K562 (cell line): ENCODE measurements around the gene PMVK. TPM values are rescaled to one million over a fixed set of nuclear protein-coding genes. Genes with fewer than 3 reads are reported as not detected.

ENCODE experiments used
- CBFA2T2 ChIP-seq: fragments of 450-650 bp; conservative IDR thresholded peaks from 2 replicates; pipeline ENCODE4 v1.6.1; 2017; ENCODE audit warnings: mild to moderate bottlenecking
- ETV1 ChIP-seq: fragments of 450-650 bp; conservative IDR thresholded peaks from 2 replicates; pipeline ENCODE4 v1.6.1; 2016; ENCODE audit warnings: missing genetic modification characterization, control low read depth, low read depth, missing compliant biosample characterization
- LCOR ChIP-seq: sonication (generic); formaldehyde crosslinking; IDR thresholded peaks from 2 replicates; pipeline ENCODE4 v1.8.0; 2022; ENCODE audit warnings: mild to moderate bottlenecking, missing genetic modification reagents
- MYC ChIP-seq, 2 experiments: fragments of 250-450 bp in 1 of 2; sonication (Bioruptor Pico) in 1 of 2; IDR thresholded peaks; 2 replicates each; pipeline versions ENCODE4 v1.5.1 to v1.6.1; 2012 to 2021; ENCODE audit warnings: low read depth in 2 of 2, borderline replicate concordance in 1 of 2, improper control_type of control experiment in 1 of 2, low read length in 1 of 2, mild to moderate bottlenecking in 1 of 2, moderate library complexity in 1 of 2
- TAF1 ChIP-seq: IDR thresholded peaks from 2 replicates; pipeline ENCODE4 v1.6.1; 2011; ENCODE audit warnings: mild to moderate bottlenecking, low read length, moderate library complexity; ENCODE audit not compliant: insufficient read depth, control insufficient read depth, severe bottlenecking; ENCODE audit errors: extremely low read depth
- ZBTB49 ChIP-seq: sonication (generic); formaldehyde crosslinking; IDR thresholded peaks from 2 replicates; pipeline ENCODE4 v1.8.0; 2022; ENCODE audit warnings: missing genetic modification reagents, mild to moderate bottlenecking, borderline replicate concordance
- ZNF347 ChIP-seq: fragments of 450-650 bp; formaldehyde crosslinking; IDR thresholded peaks from 2 replicates; pipeline ENCODE4 v1.4.0; 2020; ENCODE audit warnings: low read depth, mild to moderate bottlenecking, moderate library complexity
- ZNF780A ChIP-seq: fragments of 250-450 bp; sonication (Bioruptor Pico); IDR thresholded peaks from 2 replicates; pipeline ENCODE4 v1.5.0; 2021; ENCODE audit warnings: mild to moderate bottlenecking
- polyA plus RNA-seq, 8 experiments: library from polyadenylated mRNA; depleted of rRNA in 4 of 8; stranded (reverse) in 5 of 8; unstranded in 3 of 8; fragments of >200 nt; fragmentation: Nextera tagmentation in 2 of 8; fragmentation: Illumina TruSeq in 1 of 8; extraction: Ambion mirVana in 2 of 8; extraction: Trizol in 1 of 8; gene quantifications; 2 replicates each; pipeline versions ENCODE4 v1.2.1 to v1.2.3, GENCODE V29; 2011 to 2014; ENCODE audit warnings: inconsistent platforms in 1 of 8, missing spikeins in 1 of 8
- total RNA-seq, 7 experiments: library from RNA; depleted of rRNA in 6 of 7; stranded (reverse); fragments of >200 nt in 6 of 7; fragmentation: Illumina TruSeq in 2 of 7; extraction: Trizol in 2 of 7; gene quantifications; 2 replicates each; pipeline versions ENCODE4 v1.2.1 to v1.2.3, GENCODE V29; 2011 to 2021; ENCODE audit warnings: low replicate concordance in 1 of 7
- TF ChIP-seq, protein P1 (sequence below): fragments of 450-650 bp; IDR thresholded peaks from 2 replicates; pipeline ENCODE4 v1.6.1; 2016; ENCODE audit warnings: mild to moderate bottlenecking, moderate library complexity
- TF ChIP-seq, protein P2 (sequence below): fragments of 450-650 bp; formaldehyde crosslinking; IDR thresholded peaks from 2 replicates; pipeline ENCODE4 v1.4.0; 2022; ENCODE audit warnings: missing genetic modification characterization

PMVK gene
- total and polyA plus RNA-seq, 9 of the 15 experiments (the other 6 are each of a cell fraction or from before 2014, with no cell fraction given): 1.1 to 15.3 (median 6.3) TPM

GRCh38 chr1:154974102-154974807 lies 37.7 kb upstream of the PMVK start, which contains the start of gene CKS1B (continued):
- TF ChIP-seq MYC (IDR thresholded peaks at IDR 0.05; ENCODE audit: low read depth, low read length) (peak; percentile 95), MYC (CRISPR knock-in tag; IDR thresholded peaks at IDR 0.05; ENCODE audit: borderline replicate concordance, low read depth) (0 out of 2 replicates have a peak, but pooled peaks have one; percentile 72), CBFA2T2 (no peak), ZBTB49 (CRISPR knock-in tag) (0 out of 2 replicates have a peak, but pooled peaks have one; percentile 59), ZNF347 (no peak), LCOR (CRISPR knock-in tag) (peak; percentile 94; the same call in 1 of the 2 replicates), TAF1 (peak; percentile 27), ZNF780A (CRISPR knock-in tag) (no peak), ETV1 (peak; percentile 97)
- TF ChIP-seq, protein P1, sequence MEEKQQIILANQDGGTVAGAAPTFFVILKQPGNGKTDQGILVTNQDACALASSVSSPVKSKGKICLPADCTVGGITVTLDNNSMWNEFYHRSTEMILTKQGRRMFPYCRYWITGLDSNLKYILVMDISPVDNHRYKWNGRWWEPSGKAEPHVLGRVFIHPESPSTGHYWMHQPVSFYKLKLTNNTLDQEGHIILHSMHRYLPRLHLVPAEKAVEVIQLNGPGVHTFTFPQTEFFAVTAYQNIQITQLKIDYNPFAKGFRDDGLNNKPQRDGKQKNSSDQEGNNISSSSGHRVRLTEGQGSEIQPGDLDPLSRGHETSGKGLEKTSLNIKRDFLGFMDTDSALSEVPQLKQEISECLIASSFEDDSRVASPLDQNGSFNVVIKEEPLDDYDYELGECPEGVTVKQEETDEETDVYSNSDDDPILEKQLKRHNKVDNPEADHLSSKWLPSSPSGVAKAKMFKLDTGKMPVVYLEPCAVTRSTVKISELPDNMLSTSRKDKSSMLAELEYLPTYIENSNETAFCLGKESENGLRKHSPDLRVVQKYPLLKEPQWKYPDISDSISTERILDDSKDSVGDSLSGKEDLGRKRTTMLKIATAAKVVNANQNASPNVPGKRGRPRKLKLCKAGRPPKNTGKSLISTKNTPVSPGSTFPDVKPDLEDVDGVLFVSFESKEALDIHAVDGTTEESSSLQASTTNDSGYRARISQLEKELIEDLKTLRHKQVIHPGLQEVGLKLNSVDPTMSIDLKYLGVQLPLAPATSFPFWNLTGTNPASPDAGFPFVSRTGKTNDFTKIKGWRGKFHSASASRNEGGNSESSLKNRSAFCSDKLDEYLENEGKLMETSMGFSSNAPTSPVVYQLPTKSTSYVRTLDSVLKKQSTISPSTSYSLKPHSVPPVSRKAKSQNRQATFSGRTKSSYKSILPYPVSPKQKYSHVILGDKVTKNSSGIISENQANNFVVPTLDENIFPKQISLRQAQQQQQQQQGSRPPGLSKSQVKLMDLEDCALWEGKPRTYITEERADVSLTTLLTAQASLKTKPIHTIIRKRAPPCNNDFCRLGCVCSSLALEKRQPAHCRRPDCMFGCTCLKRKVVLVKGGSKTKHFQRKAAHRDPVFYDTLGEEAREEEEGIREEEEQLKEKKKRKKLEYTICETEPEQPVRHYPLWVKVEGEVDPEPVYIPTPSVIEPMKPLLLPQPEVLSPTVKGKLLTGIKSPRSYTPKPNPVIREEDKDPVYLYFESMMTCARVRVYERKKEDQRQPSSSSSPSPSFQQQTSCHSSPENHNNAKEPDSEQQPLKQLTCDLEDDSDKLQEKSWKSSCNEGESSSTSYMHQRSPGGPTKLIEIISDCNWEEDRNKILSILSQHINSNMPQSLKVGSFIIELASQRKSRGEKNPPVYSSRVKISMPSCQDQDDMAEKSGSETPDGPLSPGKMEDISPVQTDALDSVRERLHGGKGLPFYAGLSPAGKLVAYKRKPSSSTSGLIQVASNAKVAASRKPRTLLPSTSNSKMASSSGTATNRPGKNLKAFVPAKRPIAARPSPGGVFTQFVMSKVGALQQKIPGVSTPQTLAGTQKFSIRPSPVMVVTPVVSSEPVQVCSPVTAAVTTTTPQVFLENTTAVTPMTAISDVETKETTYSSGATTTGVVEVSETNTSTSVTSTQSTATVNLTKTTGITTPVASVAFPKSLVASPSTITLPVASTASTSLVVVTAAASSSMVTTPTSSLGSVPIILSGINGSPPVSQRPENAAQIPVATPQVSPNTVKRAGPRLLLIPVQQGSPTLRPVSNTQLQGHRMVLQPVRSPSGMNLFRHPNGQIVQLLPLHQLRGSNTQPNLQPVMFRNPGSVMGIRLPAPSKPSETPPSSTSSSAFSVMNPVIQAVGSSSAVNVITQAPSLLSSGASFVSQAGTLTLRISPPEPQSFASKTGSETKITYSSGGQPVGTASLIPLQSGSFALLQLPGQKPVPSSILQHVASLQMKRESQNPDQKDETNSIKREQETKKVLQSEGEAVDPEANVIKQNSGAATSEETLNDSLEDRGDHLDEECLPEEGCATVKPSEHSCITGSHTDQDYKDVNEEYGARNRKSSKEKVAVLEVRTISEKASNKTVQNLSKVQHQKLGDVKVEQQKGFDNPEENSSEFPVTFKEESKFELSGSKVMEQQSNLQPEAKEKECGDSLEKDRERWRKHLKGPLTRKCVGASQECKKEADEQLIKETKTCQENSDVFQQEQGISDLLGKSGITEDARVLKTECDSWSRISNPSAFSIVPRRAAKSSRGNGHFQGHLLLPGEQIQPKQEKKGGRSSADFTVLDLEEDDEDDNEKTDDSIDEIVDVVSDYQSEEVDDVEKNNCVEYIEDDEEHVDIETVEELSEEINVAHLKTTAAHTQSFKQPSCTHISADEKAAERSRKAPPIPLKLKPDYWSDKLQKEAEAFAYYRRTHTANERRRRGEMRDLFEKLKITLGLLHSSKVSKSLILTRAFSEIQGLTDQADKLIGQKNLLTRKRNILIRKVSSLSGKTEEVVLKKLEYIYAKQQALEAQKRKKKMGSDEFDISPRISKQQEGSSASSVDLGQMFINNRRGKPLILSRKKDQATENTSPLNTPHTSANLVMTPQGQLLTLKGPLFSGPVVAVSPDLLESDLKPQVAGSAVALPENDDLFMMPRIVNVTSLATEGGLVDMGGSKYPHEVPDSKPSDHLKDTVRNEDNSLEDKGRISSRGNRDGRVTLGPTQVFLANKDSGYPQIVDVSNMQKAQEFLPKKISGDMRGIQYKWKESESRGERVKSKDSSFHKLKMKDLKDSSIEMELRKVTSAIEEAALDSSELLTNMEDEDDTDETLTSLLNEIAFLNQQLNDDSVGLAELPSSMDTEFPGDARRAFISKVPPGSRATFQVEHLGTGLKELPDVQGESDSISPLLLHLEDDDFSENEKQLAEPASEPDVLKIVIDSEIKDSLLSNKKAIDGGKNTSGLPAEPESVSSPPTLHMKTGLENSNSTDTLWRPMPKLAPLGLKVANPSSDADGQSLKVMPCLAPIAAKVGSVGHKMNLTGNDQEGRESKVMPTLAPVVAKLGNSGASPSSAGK: peak; percentile 100
- TF ChIP-seq, protein P2, sequence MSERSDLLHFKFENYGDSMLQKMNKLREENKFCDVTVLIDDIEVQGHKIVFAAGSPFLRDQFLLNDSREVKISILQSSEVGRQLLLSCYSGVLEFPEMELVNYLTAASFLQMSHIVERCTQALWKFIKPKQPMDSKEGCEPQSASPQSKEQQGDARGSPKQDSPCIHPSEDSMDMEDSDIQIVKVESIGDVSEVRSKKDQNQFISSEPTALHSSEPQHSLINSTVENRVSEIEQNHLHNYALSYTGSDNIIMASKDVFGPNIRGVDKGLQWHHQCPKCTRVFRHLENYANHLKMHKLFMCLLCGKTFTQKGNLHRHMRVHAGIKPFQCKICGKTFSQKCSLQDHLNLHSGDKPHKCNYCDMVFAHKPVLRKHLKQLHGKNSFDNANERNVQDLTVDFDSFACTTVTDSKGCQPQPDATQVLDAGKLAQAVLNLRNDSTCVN (CRISPR knock-in tag): peak; percentile 76; the same call in 1 of the 2 replicates
